HG02798 (cell line): ENCODE results near the gene SURF1.

ENCODE experiments used
- ATAC-seq: cut with Tn5 transposase; IDR thresholded peaks from one replicate; pipeline ENCODE4 v1.9.1; 2021; ENCODE audit warnings: mild to moderate bottlenecking; ENCODE audit not compliant: unreplicated experiment, poor library complexity

SURF1 gene

DNA sequence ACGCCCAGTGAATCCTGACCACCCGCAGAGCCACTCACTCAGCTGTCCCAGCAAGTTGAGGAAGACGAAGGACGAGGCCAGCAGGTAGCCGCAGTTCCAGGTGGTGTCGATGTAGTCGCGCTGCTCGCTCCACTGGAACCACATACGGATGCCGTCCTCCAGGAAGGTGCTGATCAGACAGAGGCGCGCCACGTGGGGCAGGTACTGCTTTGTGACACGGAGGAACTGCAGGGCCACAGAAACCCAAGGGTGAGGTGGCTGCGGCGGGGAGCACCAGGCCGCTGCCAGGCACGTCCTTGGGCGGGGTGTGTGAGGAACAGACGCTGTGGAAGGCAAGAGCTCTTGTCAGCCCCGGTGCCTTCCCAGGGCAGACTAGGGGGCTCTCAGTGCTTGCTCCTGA is 10.9 kb upstream of the SURF1 start:
- no peak for ATAC-seq

DNA sequence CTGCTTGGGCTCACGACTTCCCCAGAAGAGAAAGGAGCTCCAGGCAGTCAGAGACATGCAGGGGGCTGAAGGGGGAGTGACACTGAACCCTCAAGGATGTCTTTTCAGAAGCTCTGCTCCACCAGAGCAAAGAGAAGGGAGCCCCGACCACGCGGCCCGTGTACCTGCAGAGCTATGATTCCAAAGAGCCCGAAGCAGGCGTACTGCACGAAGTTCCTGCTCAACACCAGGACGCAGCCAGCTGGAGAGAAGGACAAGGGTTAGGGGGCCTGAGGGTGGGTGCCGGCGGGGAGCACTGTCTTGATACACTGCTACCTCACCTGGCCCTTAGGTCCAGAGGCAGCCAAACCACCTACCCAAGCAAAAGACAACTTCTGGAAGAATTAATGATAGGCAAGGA is 10.1 kb upstream of the SURF1 start:
- no peak for ATAC-seq

DNA sequence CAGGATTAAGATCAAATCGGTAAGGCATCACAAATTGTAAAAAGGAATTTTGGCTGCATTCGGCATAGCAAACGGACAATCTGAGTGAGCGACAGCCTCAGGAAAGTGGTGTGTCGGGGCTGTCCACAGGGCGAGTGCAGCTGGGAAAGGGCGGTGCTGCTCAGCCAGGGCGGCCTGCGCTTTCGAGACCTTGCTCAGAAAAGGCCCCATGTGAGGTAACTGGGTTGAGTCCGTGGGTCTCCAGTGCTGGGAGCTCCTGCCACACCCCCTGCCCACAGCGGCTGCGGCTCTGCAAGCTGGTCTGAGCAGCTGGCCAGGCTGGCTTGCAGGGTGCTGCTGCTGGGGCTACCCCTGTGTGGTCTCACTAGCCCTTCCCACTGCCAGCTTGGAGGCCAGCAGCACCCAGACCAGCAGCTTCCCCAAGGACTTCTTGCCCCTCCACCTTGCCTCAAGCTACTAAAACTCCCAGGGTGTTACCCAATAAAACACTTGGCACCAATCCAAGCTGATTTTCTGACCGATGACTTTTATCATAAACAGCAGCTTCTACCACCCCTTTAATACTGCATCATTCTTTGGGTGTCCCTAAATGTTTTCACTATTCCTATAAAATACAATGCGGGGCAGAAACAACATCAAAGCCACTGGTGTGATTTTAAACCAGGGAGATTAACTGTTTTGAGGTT is 6.2 kb upstream of the SURF1 start:
- no peak for ATAC-seq

DNA sequence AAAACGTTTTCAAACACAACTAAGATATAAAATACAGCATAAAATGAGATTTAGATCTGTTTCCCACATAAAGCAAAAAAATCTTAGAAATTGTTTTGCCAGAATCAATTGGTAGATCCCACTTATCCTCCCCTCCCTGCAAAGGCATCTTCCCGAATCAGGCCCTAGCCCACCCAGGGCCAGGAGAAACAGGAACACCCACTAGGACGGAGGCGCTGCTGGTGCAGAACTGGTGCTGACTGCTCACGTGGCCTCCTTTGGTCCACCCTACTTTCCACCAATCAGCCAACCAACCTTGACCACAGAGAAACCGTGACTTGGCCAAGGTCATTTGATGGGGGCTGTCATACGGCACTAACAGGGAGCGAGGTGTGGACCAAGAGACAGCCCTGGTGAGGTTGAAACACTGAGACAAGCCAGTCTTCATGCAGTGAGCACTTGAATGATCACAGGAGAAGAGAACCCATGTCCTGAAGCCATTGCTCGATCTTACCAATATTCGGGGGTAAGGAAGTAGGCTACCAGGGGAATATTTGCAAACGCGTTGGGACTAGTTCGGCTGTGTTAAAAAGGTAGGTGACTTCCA is 5.3 kb upstream of the SURF1 start:
- ATAC-seq, result no peak

DNA sequence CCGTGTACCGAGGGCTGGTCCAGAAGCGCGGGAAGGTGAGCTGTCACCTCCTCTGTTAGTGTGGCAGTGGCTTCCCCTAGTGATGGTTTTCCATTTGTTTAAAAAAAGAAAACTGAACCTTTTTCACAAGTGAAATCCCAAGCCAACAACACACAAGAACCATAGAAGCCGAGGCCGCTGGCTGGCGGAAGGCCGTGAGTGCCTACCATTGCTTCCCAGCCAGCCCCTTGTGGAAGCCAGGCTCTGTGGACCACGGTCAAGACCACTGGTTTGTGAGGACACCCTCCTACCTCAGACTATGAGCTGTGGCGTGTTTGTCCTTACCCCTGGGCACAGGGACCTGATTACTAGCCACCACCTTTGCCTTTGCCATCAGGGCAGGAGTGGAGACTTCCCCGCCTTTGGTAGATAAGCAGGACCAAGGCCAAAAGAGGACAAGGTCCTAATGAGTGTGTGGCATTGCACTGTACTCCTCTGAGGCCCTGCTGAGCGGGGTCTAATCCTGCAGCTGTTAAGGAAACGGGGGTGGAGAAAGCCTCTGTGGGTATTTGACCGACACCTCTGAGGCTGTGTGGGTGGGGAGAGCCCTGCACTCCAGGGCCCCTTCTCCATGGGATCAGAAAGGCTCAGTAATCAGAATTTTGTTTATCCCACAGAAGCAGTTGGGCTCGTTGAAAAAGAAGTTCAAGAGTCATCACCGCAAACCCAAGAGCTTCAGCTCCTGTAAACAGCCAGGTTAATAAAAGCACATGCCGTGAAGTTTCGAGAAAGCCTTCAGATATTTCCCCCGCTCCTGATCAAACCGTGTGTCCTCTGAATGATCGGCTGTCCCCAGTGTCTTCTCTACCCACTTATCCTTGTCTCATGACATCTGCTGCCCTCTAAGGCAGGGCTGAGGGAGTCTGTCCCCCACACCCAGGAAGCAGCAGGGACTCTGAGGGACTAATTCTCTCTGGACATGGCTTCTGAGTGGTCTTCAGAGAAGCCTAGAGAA is 4.4 kb upstream of the SURF1 start:
- ATAC-seq, result no peak

DNA sequence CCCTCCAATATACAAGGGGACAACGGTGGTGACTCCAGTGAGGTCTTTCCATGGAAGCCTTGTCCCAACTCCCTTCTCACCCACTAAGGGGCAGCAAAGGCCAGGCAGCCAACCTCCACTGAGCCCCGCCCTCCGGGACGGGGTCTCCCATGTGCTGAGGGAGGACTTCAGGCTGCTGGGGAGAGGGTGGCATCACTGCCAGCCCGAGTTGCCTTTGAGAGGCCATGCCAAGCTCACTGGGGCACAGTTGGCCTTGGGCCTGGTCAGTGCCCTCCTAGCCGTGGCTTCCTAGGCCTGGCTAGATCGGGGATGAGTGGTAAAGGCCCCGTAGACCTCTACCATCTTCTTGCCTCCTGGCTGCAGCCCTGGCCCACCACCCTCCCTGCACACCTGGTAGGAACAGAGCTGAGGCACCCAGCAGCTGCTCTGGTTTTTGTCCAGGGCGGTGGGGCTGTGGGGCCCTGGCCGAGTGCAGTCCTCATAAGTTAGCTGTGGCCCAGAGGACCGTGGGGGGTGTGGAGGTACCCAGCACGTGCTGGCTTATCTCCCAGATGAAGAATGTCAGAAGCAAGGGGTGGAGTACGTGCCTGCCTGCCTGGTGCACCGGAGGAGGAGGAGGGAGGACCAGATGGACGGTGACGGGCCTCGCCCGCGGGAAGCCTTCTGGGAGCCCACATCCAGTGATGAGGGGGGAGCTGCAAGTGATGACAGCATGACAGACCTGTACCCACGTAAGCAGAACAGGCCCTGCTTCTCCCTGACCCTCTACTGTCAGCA is 3.3 kb upstream of the SURF1 start:
- no peak for ATAC-seq

DNA sequence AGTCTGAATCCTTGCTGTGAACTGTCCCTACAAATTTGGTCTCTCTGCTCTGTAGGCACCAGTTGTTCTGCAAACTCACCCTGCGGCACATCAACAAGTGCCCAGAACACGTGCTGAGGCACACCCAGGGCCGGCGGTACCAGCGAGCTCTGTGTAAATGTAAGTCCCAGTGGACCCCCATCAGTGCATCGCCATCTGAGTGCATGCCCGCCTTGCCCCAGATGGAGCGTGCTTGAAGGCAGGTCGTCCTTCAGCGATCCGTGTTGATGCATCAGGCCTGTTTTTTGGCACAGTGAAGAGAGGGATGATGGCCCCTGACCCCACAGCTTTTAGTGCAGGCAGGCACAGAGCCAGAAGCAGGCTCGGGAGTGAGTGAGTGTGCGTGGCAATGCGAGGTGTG is 1.4 kb upstream of the SURF1 start:
- ATAC-seq, result no peak

DNA sequence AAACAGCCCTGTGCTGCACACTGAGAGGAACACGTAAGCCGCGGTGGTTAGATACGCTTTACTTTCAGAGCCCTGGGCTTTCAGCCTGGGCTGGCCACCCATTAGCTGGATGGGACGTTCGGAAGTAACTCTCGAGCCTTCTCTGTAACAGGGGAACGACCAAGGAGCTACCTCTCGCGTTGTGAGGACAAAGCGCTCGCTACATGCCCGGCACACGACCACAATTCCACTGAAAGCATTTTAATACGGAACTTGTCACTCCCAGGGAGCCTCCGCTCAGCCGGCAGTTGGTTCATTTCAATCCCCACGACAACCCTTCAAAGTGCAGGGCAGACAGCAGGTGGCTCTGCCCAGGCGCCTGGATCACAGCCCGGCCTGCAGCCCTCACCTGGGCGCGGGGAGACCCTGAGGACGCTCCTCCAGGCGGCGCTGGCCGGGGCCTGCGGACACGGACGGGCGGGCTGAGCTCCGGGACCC is 368 bp downstream of the SURF1 start:
- no peak for ATAC-seq

DNA sequence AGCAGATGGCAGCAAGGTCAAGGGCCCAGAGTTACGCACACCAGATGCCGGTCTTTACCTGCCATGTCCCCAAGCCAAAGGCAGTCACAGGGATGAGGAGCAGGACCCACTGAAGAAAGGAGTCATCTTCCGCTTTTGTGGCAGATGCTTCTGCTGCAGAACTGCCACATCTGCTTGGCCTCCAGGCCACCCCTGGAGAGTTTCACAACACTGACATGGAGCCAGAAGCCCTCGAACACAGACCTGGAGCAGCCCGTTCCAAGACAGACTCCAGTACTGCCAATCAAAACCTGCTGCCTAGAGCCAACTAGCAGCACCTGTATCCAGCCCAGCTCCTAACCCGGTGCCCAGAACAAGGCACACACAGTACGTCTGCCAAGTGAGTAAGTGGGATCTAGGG is 1.5 kb downstream of the SURF1 start:
- no peak for ATAC-seq

DNA sequence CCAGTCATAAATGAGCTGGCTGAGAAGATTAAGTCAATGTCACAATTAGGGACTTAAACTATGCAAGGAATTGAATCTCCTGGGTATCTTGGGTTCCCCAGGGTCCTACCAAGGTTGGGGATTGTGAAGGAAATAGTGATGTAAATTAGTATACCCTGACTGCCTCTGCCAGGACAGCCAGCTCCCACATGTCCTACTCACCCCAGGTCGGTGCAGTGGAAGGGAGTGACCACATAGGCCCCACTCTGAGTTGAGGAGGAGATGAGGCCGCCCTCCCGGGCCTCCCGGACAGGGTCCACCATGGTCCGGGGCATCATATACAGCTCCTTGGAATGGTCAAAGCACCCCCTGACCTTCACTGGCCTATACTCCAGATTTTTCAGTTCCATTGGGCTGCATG is 2.7 kb downstream of the SURF1 start:
- no peak for ATAC-seq

DNA sequence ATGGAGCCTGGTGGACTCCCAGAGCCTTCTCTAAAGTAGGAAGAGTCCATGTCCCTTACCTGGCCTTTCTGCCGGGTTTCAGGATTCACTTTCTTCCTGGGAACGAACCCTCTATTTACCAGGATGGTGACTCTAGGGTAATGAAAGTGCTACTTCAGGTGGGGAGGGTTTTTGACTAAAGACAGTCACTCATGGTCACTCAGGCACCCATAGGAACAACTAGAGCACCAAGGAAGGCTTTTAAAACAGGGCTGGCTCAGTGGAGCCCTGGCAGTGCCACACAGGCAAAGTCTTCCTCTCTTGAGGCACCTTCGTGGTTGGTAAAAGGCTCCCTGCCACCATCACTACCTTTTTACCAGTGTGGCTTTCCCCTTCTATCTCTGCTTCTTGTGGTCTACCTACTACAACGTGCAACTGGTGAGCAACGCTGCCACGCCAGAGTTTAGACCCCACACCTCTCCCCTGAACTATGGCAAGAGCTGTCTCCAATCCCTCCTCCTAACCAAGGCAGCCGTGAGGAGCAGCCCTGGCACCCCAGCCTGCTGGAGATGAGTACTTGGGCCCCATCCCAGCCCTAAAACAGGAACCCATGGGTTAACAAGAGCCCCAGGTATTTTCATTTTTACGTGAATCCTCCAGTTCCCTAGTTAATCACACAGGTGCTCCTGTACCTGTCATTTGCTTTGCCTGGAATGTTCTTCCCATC is 3.5 kb downstream of the SURF1 start:
- no peak for ATAC-seq

DNA sequence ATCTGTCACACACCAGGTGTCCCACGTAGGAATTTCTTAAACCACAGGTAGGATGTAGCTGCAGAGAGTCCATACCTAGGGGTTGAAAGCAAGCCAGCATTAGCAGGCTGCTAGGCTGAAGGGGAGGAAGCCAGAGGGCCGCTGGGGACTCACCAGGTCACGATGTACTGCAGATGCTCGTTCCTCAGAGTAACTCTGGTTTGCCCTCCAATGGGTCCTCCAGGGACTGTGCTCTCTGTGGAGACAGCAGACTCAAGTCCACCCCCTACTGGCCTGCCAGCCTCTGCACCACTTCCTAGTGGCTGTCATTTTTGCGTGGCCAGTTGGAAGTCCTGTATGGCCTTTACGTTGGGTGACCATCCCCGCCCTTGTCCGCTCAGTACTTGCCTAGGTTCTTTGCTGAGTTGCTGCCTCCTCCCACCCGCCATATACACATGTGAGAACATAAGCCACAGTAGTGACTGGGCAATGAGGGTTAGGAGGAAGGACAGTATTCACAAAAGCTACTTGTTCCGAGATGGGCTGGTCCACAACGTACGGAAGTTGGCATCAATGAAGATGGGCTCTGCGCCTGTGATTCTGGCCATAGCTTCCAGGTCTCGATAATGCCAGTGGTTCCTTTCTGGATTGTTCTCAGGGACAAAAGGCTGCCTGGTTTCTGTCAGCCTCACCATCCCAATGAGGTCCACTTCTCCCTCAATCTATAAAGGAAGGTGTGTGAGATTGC is 4.2 kb downstream of the SURF1 start:
- no peak for ATAC-seq

DNA sequence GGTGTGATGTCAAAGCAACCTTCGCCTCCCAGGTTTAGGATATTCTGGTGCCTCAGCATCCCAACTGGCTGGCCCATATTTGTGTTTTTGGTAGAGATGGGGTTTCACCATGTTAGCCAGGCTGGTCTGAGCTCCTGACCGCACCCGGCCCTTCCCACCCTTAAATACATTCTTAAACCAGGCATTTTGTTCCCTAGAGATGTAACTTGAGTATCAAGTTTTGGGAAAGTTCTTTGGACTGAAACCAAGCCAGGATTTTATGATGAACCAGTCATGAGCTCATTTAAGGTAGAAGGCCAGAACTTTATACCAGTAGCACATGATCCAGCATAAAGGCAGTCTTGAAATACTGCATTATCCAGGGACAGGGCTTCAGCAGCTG is 4.8 kb downstream of the SURF1 start:
- no peak for ATAC-seq

DNA sequence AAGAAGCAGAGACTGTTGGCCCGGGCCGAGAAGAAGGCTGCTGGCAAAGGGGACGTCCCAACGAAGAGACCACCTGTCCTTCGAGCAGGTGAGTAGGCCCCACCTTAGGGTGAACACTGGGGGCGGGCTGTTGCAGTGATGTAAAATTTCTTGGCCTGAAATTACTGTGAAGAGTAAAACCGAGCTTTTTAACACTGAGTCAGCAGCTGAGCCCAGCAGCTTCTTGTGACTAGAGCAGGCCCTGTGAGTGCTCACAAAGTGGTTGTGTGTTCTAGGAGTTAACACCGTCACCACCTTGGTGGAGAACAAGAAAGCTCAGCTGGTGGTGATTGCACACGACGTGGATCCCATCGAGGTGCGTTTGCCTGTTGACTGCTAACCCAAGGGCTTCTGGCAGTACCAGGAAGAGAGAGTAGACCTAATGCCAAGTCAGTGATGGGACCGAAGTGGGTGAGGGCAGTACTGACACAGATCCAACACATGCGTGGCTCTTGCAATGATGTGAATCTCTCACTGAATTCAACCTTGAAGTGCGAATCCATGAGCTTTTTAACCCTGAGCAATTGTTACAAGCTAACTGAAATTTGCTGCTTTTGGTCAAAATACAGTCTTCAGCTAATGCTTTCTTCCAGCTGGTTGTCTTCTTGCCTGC is 6.2 kb downstream of the SURF1 start:
- ATAC-seq, result no peak

DNA sequence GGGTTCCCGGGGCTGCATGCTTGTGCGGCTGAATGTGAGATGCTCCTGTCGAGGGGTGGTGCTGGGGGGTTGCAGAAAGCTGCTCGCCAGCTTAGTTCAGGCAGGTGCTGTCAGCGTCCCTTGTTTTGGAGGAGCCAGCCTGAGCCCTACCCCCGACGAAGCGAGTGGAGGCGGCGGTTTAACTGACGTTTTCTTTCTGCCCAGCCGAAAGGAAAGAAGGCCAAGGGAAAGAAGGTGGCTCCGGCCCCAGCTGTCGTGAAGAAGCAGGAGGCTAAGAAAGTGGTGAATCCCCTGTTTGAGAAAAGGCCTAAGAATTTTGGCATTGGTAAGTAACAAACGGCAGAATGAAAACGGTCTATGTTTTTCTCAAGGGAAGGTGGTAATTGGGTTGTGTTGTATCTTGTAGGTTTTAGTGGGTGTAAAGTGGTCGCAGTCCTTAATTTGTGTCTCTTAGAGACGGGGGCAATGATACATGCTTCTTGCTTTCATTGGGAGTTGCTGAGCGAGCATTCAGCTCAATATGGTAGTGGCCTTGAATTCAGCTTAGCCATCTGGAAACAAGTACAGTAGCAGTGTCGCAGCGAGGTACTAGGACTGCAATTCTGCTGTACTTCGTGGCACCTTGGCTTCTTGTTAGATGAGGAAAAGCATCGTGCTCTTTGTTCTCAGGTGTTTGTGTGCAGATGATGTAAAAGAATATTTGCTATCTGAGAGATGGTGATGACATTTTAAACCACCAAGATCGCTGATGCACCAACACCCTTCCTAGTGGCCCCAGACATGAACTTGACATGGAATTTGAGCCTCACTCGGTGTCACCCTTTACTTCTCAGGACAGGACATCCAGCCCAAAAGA is 7.3 kb downstream of the SURF1 start:
- no peak for ATAC-seq

DNA sequence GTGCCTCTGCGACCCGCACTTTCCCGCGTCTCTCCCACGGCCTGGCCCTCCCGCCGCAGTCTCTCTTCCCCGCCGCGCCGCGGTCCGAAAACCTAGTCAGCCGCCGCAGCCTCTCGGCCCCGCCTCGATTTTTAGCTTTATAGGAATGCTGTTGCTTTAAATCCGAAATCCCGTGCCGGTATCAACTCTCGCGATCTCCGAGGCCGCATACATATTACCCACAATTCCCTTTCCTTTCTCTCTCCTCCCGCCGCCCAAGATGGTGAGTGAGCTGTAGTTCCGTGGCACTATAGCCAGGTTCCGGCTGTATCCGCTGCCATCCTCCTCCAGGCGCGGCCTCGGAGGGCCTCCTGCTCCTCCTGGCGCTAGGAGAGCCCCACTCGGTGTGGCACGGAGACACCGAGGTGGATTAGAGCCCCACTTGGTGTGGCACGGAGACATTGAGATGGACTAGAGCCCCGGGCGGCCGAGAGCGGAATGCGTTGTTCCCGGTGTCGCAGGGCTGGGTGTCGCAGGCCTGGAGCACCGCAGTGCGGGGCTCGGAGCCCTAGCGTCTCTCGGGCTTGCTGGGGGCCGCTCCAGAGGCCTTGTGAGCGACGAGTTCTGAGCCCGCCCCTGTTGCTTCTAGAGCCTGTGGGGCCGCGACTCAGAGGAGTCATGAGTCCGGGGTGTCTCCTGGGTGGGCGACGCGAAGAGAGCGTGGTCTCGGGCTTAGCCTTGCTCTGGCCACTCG is 8.1 kb downstream of the SURF1 start, which contains the start of the genes MED22 and RPL7A:
MED22 (minus strand) TSS at position 147 of the 733 bp plus-strand sequence. CDS start 1,469 bp downstream, outside the sequence.
RPL7A (plus strand) TSS at position 234 of the 733 bp plus-strand sequence; CDS start at position 260, 26 bp downstream.
- peak; percentile 70 for ATAC-seq

DNA sequence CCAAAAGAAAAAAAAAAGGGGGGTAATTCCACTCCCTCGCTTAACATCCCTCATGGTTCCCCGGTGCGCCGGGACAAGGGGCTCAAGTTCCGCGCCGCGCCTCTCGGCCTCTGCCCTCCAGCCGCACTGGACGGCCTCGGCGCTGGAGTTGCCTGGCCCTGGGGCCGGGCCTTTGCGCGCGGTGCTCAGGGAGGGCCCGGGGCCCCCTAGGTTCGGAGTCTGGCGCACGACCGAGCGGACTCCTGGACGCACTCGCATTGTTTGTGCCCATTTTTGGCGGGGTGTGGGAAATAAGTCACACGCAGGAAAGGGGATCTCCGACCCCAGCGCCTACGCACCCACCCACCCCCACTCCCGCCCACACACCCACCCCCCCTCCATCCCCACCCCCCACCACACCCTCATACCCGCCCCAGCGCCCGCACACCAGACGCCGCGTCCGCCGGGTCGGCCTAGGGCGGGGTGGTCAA is 8.7 kb downstream of the SURF1 start:
- ATAC-seq, result peak; percentile 20
